ENCODE results near the gene RCBTB1.
"Not testable (repeated sequence)": the region's sequence is repeated elsewhere in the genome, so short reads cannot be mapped to it uniquely, and the experiment has no call there.

The RCBTB1 gene

DNA sequence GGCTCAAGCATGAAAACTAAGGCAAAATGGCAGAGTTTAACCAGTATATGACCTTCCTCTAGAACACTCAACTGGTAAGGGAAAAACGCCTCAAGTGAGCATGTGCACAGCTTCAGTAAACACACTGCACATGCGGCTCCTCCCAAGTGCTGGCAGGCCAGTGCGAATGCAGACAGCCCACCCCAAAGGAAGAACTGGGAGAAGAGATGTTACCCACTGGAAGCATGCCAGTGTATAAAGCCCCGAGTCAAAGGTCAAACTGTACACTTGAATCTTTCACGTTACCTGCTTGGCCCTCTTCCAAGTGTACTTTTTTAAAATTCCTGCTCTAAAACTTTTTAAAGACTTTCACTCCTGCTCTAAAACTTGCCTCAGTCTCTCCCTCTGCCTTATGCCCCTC, 19.2 kb upstream of the RCBTB1 start:
- no peak for DNase-seq (ENCODE audit: low spot score)

DNA sequence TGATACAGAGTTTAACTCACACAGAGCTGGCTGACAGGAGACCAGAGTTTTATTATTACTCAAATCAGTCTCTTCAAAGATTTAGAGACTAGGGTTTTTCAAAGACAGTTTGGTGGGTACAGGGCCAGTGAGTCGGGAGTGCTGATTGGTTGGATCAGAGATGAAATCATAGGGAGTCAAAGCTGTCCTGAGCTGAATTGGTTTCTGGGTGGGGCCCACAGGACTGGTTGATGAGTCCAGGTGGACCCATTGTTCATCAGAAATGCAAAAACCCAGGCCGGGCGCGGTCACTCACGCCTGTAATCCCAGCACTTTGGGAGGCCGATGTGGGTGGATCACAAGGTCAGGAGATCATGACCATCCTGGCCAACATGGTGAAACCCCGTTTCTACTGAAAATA, 17.3 kb upstream of the RCBTB1 start:
- not testable (repeated sequence) for DNase-seq (ENCODE audit: low spot score)

DNA sequence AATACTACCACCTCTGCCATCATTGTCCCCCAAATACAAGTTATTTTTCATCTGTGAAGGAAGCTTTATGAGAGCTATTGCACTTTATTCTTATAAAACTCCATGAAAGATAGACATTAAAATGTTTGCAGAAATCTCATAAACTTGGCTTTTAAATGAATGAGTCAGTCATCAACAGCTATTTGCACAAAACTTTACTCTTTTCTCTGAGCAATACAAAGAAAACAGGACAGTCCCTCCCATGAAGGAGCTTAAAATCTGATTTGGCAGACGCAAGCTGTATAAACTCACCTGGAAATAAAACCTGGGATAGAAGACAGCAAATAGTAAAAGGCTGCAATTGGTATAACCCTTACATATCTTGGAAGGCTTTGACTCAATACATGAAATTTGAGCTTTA, 16.6 kb upstream of the RCBTB1 start:
- DNase-seq (ENCODE audit: low spot score) = no peak

- DNase-seq (ENCODE audit: low spot score) = no peak
Measured at GRCh38 chr13:49597043-49597641, 11.8 kb upstream of the RCBTB1 start.

GRCh38 chr13:49596221-49596620, 10.9 kb upstream of the RCBTB1 start:
- no peak for DNase-seq (ENCODE audit: low spot score)

DNA sequence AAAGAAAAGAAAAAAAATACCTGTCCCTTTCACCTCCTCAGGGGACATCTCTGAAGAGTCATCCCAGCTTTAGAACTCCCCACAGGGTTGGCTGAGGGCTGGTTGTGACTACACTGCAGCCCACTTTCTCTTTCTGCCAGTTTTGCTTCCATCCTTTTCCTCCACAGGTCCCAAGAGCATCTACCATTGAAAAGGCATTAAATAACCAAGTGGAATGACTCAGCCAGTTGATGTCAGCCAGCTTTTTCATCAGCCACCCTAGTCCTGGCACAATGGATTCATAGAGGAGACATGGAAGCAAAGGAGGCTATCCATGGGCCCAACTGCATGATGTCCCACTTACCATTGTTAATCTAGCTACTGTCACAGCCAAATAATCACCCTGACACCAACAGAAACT, 9.2 kb upstream of the RCBTB1 start:
- no peak for DNase-seq (ENCODE audit: low spot score)

GRCh38 chr13:49593876-49594275, 8.5 kb upstream of the RCBTB1 start:
- DNase-seq (ENCODE audit: low spot score) = not testable (repeated sequence)

DNA sequence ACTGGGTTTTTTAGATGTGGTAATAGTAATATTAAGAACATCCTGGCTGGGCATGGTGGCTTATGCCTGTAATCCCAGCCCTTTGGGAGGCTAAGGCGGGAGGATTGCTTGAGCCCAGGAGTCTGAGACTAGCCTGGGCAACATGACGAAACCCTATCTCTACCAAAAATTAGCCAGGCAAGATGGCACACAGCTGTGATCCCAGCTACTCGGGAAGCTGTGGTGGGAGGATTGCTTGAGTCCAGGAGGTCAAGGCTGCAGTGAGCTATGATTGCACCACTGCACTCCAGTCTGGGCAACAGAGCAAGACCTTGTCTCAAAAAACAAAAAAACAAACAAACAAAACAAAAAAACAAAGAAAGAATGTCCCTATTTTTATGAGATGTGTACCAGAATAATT, 5.4 kb upstream of the RCBTB1 start:
- DNase-seq (ENCODE audit: low spot score) = not testable (repeated sequence)

- DNase-seq (ENCODE audit: low spot score) = peak; percentile 16
Measured at GRCh38 chr13:49587311-49587847, 2.0 kb upstream of the RCBTB1 start.

GRCh38 chr13:49586717-49587116, 1.4 kb upstream of the RCBTB1 start:
- no peak for DNase-seq (ENCODE audit: low spot score)

GRCh38 chr13:49584771-49585182, 581 bp downstream of the RCBTB1 start:
- no peak for DNase-seq (ENCODE audit: low spot score)

GRCh38 chr13:49580980-49581680, 4.2 kb downstream of the RCBTB1 start:
- no peak for DNase-seq (ENCODE audit: low spot score)

DNA sequence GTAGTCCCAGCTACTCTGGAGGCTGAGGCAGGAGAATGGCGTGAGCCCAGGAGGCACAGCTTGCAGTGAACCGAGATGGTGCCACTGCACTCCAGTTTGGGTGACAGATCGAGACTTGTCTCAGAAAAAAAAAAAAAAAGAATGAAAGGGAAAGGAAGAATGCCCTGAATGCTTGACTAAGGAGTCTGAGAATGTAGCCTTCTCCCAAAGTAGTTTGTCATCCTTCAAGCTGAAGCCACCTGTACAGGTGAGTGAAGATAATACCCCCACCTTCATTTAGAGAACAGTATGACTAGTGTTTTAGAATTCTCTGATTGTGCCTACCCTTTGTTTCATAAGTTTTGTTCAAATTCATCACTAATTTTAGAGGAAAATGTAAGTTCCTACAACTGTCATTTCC, 5.9 kb downstream of the RCBTB1 start:
- DNase-seq (ENCODE audit: low spot score) = no peak

DNA sequence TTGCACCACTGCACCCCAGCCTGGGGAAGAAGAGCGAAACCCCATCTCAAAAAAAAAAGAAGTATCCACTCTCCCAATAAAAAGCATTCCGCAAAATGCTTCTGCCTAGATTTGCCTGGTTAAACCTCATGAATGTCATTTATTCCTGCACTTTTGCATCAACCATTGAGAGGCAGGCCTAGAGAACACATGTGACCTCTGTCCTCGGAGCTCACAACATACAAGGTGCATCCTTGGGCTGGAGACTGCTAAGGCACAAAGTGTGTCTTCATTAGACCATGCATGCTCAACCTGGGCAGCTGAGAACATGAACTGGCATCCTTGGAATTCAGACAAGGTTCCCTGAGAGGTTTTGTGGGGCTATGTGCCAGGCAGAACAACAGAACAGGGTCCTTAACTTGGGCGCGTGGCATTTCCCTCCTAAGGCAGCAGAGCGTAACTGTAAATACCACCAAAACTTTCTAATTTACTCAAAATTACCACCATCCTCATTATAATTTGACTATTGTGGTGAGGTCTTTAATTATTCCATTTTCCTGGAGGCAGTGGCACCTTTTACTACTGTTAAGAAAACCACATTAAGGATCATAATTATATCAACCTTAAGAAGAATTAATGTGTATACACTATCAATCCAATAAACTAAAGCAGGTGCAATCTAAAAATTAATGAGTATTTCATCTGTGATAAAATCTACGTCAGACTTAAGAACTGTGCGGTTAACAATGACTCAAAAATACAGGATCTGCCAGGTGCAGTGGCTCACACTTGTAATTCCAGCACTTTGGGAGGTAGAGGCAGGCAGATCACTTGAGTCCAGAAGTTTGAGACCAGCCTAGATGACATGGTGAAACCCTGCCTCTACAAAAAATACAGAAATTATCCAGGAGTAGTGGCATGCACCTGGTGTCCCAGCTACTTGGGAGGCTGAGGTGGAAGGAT, 13.8 kb downstream of the RCBTB1 start:
- DNase-seq (ENCODE audit: low spot score) = no peak

- no peak for DNase-seq (ENCODE audit: low spot score)
Measured at GRCh38 chr13:49569993-49570689, 15.2 kb downstream of the RCBTB1 start.

GRCh38 chr13:49567491-49567890, 17.9 kb downstream of the RCBTB1 start:
- DNase-seq (ENCODE audit: low spot score) = no peak

GRCh38 chr13:49566461-49566860, 18.9 kb downstream of the RCBTB1 start:
- DNase-seq (ENCODE audit: low spot score) = no peak

- not testable (repeated sequence) for DNase-seq (ENCODE audit: low spot score)
Measured at GRCh38 chr13:49565461-49565860, 19.9 kb downstream of the RCBTB1 start.

- peak; percentile 39 for DNase-seq (ENCODE audit: low spot score)
Measured at GRCh38 chr13:49563516-49563915, 21.8 kb downstream of the RCBTB1 start.

- no peak for DNase-seq (ENCODE audit: low spot score)
Measured at GRCh38 chr13:49561062-49561410, 24.3 kb downstream of the RCBTB1 start.

DNA sequence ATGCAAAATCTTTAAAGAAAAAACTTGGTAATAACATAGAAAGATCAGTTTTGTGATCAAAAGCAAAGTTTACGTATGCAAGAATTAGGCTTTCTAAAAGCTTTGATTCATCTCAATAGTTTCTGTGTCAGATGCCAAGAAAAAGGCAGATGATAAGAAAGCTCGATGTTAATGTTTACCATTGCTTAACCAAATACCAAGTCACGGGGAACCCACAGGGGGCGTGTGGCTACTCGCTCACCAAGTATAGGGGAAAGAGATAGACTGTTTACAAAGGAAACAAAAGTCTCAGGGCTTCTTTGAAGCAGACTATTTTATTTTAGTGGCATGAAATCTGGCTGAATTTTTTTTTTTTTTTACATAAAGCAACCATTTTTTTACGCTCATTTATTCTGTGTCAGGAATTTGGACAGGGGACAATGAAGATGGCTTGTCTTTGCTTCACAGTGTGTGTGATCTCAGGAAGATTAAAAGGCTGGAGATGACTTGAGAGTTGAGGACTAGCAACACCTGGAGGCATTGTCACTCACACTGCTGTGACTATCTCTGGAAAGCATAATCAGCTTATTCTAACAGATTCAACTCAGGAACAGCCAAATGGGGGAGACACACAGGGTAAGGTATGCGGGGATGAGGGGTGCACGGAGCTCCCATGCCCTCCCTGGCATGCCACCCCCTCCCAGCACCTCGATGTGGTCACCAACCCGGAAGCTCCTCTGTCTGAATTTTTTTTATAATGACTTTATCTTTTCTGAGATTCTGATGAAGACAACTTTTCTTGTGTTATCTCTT, 24.9 kb downstream of the RCBTB1 start:
- no peak for DNase-seq (ENCODE audit: low spot score)
